ENCODE measurements around the gene INMT. TPM values are rescaled to one million over a fixed set of nuclear protein-coding genes. Genes with fewer than 3 reads are reported as not detected.

Gene INMT
- total RNA-seq, 1 experiment from 2014 or later: not detected

GRCh38 chr7:30771174-30771879 lies 19.4 kb downstream of the INMT start, which contains the start of gene MINDY4:
Gene MINDY4 (plus strand): TSS chr7:30771417. CDS start chr7:30771494, 77 bp downstream.
- in situ Hi-C loops (cut with HindIII; ENCODE audit: low pct_unique_long_range_greater_than_20kb, low sequenced_read_pairs): no loop called here
- peak; percentile 84 for DNase-seq (ENCODE audit: low read depth)

- peak; percentile 9 for DNase-seq (ENCODE audit: low read depth)
- in situ Hi-C loops (cut with HindIII; ENCODE audit: low pct_unique_long_range_greater_than_20kb, low sequenced_read_pairs): no loop called here
These were observed 20.0 kb downstream of the INMT start for GRCh38 chr7:30771880-30772425.

- no peak for DNase-seq (ENCODE audit: low read depth)
- in situ Hi-C loops (cut with HindIII; ENCODE audit: low pct_unique_long_range_greater_than_20kb, low sequenced_read_pairs): no loop called here
These were observed 21.0 kb downstream of the INMT start for GRCh38 chr7:30772984-30773383.

- no peak for DNase-seq (ENCODE audit: low read depth)
- in situ Hi-C loops (cut with HindIII; ENCODE audit: low pct_unique_long_range_greater_than_20kb, low sequenced_read_pairs): no loop called here
These were observed 24.1 kb downstream of the INMT start for GRCh38 chr7:30775992-30776391.

- DNase-seq (ENCODE audit: low read depth): no peak
- in situ Hi-C loops (cut with HindIII; ENCODE audit: low pct_unique_long_range_greater_than_20kb, low sequenced_read_pairs): no loop called here
These were observed 25.0 kb downstream of the INMT start for GRCh38 chr7:30776971-30777370.

GRCh38 chr7:30778255-30779025 lies 26.5 kb downstream of the INMT start:
- in situ Hi-C loops (cut with HindIII; ENCODE audit: low pct_unique_long_range_greater_than_20kb, low sequenced_read_pairs): no loop called here
- no peak for DNase-seq (ENCODE audit: low read depth)

- in situ Hi-C loops (cut with HindIII; ENCODE audit: low pct_unique_long_range_greater_than_20kb, low sequenced_read_pairs): no loop called here
- no peak for DNase-seq (ENCODE audit: low read depth)
These were observed 27.6 kb downstream of the INMT start for GRCh38 chr7:30779574-30779973.

GRCh38 chr7:30780941-30781340 lies 29.0 kb downstream of the INMT start:
- DNase-seq (ENCODE audit: low read depth): no peak
- in situ Hi-C loops (cut with HindIII; ENCODE audit: low pct_unique_long_range_greater_than_20kb, low sequenced_read_pairs): no loop called here

GRCh38 chr7:30782690-30783089 lies 30.8 kb downstream of the INMT start:
- no peak for DNase-seq (ENCODE audit: low read depth)
- in situ Hi-C loops (cut with HindIII; ENCODE audit: low pct_unique_long_range_greater_than_20kb, low sequenced_read_pairs): no loop called here

GRCh38 chr7:30785786-30786185 lies 33.9 kb downstream of the INMT start:
- in situ Hi-C loops (cut with HindIII; ENCODE audit: low pct_unique_long_range_greater_than_20kb, low sequenced_read_pairs): no loop called here
- DNase-seq (ENCODE audit: low read depth): no peak

GRCh38 chr7:30787486-30787885 lies 35.6 kb downstream of the INMT start:
- no peak for DNase-seq (ENCODE audit: low read depth)
- in situ Hi-C loops (cut with HindIII; ENCODE audit: low pct_unique_long_range_greater_than_20kb, low sequenced_read_pairs): no loop called here

GRCh38 chr7:30788640-30789333 lies 36.9 kb downstream of the INMT start:
- DNase-seq (ENCODE audit: low read depth): peak; percentile 18
- in situ Hi-C loops (cut with HindIII; ENCODE audit: low pct_unique_long_range_greater_than_20kb, low sequenced_read_pairs): no loop called here

- in situ Hi-C loops (cut with HindIII; ENCODE audit: low pct_unique_long_range_greater_than_20kb, low sequenced_read_pairs): no loop called here
- no peak for DNase-seq (ENCODE audit: low read depth)
These were observed 37.4 kb downstream of the INMT start for GRCh38 chr7:30789334-30789711.

- DNase-seq (ENCODE audit: low read depth): no peak
- in situ Hi-C loops (cut with HindIII; ENCODE audit: low pct_unique_long_range_greater_than_20kb, low sequenced_read_pairs): no loop called here
These were observed 38.4 kb downstream of the INMT start for GRCh38 chr7:30790356-30790755.

- no peak for DNase-seq (ENCODE audit: low read depth)
- in situ Hi-C loops (cut with HindIII; ENCODE audit: low pct_unique_long_range_greater_than_20kb, low sequenced_read_pairs): no loop called here
These were observed 39.2 kb downstream of the INMT start for GRCh38 chr7:30791114-30791513.

GRCh38 chr7:30795161-30795948 lies 43.4 kb downstream of the INMT start:
- in situ Hi-C loops (cut with HindIII; ENCODE audit: low pct_unique_long_range_greater_than_20kb, low sequenced_read_pairs): no loop called here
- peak; percentile 34 for DNase-seq (ENCODE audit: low read depth)

GRCh38 chr7:30796105-30796869 lies 44.4 kb downstream of the INMT start:
- DNase-seq (ENCODE audit: low read depth): peak; percentile 43
- in situ Hi-C loops (cut with HindIII; ENCODE audit: low pct_unique_long_range_greater_than_20kb, low sequenced_read_pairs): no loop called here
